ENCODE results near the gene NCOA1.
"Not testable (repeated sequence)": the region's sequence is repeated elsewhere in the genome, so short reads cannot be mapped to it uniquely, and the experiment has no call there.

Gene NCOA1

DNA sequence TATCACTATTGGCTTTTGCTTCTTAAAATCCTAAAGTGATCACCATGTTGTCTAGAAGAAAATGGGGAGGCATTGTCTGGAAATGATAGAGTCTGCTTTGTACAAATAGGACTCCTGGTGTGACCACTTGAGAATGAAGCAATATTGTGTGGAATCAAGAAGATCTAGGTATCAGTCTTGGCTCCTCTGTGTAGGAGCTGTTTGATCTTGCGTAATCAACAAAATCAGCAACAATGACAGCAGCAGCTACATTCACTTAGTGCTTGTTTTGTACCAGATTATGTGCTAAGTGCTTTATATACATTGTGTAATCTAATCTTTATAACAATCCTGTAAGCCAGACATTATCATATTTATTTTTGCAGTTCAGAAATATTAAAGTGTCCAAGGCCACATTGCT, 17.8 kb downstream of the NCOA1 start:
- DNase-seq = no peak

DNA sequence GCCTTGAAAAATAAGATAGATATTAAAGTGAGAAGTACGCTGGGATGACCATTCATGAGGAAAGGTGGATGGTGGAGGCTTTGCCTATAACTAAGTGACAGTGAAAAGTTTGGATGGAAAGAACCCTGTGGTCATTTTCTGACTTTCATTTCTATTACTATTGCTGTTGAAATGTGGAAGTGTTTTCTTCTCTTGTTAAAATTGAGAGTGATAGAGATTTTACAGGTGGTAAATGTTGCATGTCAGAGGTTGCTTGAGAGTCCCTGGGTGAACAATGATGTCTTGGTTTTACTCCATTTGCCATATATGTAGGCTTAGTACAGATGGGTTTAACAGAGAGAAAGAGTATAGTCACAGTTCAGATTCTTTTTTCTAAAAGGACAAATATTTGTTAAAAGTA, 18.4 kb downstream of the NCOA1 start:
- no peak for DNase-seq

- no peak for DNase-seq
These were observed 18.8 kb downstream of the NCOA1 start for GRCh38 chr2:24509840-24510239.

DNA sequence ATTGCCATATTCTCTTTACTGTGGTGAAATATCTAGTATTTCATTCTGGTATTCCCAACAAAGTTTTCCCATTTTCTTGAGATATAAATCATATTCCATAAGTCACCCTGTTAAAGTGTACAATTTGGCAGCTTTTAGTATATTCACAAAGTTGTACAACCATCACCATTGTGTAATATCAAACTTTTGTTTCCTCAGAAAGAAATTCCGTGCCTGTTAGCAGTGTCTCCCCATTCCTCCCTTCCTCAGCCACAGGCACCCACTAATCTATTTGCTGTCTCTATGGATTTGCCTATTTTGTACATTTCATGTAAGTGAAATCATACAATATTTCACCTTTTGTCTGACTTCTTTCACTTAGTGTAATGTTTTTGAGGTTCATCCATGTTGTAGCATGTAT, 19.7 kb downstream of the NCOA1 start:
- DNase-seq = no peak

- DNase-seq = no peak
These were observed 20.1 kb downstream of the NCOA1 start for GRCh38 chr2:24511198-24511597.

- no peak for DNase-seq
These were observed 20.8 kb downstream of the NCOA1 start for GRCh38 chr2:24511894-24512293.

GRCh38 chr2:24512404-24512803, 21.4 kb downstream of the NCOA1 start:
- DNase-seq = no peak

GRCh38 chr2:24512831-24513230, 21.8 kb downstream of the NCOA1 start:
- no peak for DNase-seq

GRCh38 chr2:24513281-24514071, 22.4 kb downstream of the NCOA1 start:
- DNase-seq = no peak

DNA sequence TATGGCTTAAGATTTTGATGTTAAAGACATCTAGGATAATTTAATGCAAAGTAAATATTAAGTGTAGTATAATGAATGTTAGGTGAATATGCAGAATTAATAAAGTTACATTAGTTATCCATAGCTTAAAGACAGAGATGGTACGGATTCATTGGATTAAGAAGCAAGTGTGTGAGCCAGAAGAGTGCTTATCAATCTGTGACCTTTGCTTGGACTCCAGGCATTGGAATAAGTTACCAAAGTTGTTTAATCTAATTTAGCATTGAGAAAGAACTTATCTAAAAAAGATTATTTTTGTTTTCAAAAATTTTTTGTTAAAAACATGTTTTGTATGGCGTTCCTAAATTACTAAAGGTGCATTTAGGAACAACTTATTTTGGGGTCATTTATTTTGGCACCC, 23.8 kb downstream of the NCOA1 start:
- DNase-seq = no peak

DNA sequence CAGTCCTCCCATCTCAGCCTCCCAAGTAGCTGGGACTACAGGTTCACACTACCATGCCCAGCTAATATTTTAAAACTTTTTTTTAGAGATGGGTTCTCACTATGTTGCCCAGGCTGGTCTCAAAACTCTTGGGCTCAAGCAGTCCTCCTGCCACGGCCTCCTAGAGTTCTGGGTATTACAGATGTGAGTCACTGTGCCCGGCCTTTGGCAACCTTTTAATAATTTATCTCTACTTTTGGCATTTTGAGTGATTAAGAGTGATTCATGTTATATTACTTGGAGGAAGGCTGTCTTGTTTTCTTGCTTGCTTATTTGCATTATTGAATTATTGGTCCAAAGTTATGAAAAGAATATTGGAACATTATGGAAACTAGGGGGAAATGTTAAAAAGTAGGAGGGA, 24.3 kb downstream of the NCOA1 start:
- DNase-seq = no peak

GRCh38 chr2:24515831-24516230, 24.8 kb downstream of the NCOA1 start:
- no peak for DNase-seq

- DNase-seq = no peak
These were observed 26.2 kb downstream of the NCOA1 start for GRCh38 chr2:24517247-24517646.

- DNase-seq = no peak
These were observed 29.1 kb downstream of the NCOA1 start for GRCh38 chr2:24520175-24520574.

DNA sequence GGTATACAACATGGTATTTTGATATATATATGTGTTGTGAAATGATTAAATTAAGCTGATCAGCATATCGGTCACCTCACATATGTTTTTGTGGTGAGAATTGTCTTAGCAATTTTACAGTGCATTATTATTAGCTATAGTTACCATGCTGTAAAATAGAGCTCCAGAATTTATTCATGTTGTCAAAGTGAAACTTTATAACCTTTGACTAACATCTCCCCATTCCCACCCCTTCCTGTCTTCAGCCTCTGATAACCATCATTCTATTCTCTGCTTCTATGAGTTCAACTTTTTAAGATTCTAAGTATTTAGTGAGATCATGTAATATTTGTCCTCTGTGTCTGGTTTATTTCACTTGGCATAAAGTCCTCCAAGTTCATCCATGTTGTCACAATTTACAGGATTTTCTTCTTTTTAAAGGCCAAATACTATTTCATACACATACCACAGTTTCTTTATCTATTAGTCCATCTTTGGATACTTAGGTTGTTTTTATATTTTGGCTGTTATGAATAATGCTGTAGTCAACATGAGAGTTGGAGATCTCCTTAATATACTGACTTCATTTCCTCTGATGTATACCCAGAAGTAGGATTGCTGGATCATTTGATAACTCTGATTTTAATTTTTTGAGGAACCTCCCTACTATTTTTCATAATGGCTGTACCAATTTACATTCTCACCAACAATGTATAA, 30.3 kb downstream of the NCOA1 start:
- no peak for DNase-seq

GRCh38 chr2:24521975-24522639, 31.1 kb downstream of the NCOA1 start:
- no peak for DNase-seq

- no peak for DNase-seq
These were observed 36.5 kb downstream of the NCOA1 start for GRCh38 chr2:24527536-24527935.

GRCh38 chr2:24530796-24531195, 39.7 kb downstream of the NCOA1 start:
- no peak for DNase-seq

GRCh38 chr2:24531610-24532009, 40.6 kb downstream of the NCOA1 start:
- DNase-seq = not testable (repeated sequence)

DNA sequence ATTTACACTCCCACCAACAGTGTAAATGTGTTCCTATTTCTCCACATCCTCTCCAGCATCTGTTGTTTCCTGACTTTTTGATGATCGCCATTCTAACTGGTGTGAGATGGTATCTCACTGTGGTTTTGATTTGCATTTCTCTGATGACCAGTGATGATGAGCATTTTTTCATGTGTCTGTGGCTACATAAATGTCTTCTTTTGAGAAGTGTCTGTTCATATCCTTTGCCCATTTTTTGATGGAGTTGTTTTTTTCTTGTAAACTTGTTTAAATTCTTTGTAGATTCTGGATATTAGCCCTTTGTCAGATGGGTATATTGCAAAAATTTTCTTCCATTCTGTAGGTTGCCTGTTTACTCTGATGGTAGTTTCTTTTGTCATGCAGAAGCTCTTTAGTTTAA, 41.0 kb downstream of the NCOA1 start:
- not testable (repeated sequence) for DNase-seq

- DNase-seq = not testable (repeated sequence)
These were observed 42.5 kb downstream of the NCOA1 start for GRCh38 chr2:24533574-24533973.

GRCh38 chr2:24538720-24539119, 47.7 kb downstream of the NCOA1 start:
- no peak for DNase-seq

DNA sequence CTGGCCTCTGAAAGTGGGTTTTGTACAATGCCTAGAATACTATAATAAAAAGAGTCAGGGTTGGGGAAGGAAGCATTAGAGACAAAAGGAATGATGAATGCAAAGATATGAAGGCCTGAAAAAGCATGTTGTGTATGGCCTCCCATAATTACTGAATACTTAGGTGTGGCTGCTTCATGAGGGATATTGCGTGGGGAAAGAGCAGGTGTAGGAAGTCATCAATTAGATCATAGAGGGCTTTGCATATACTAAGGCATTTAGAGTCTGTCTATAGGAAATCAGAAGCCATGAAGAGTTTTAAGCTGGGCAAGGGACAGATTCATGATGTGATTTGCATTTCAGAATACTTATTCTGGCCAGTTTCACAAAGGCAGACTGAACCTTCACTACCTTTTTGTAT, 48.2 kb downstream of the NCOA1 start:
- no peak for DNase-seq

DNA sequence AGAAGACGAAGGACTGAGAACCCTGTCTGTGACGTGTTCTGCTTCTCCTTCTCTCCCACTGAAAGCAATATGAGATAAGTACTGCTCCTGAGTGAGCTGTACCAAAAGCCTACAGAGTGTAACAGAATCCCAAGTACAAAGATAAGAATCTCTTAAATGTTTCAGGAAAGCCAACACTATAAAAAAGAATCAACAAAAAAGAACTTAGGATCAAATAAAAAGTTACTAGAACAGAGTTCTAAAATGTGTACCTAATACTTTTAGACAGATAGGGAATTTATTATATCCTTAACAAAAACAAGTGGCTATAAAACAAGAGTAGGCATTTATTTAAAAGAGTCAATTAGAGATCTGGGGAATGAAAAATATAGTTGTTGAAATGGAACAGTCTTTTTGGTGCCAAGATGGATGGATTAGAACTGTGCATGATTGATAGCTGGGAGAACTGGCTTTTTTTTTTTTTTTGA, 49.0 kb downstream of the NCOA1 start:
- no peak for DNase-seq

All from NCI-H1048 (cell line).